IMR-90 (cell line): ENCODE measurements around the gene AUTS2. TPM values are rescaled to one million over a fixed set of nuclear protein-coding genes. Genes with fewer than 3 reads are reported as not detected.

Source experiments
- ATAC-seq: fragments of 200-7000 bp; cut with Tn5 transposase; 2 replicates; pipeline ENCODE4 v1.9.1; 2020; ENCODE audit warnings: low read depth, mild to moderate bottlenecking, moderate library complexity
- BruUV-seq: library from RNA; stranded (reverse); fragments of 400-500 nt; replicated peaks from 2 replicates; lab custom pipeline; 2021; lab: Mats Ljungman, UMichigan
- CTCF ChIA-PET: fragments of 300-600 bp; formaldehyde crosslinking; extraction: SDS; loops from one replicate; lab custom pipeline; 2021; ENCODE audit warnings: antibody characterized with exemption; lab: Yijun Ruan, JAX
- POLR2A ChIA-PET: fragments of 300-600 bp; sonication (Branson Sonifier 250); formaldehyde crosslinking; loops from one replicate; lab custom pipeline; 2022; ENCODE audit warnings: antibody characterized with exemption; ENCODE audit not compliant: unreplicated experiment; lab: Charles Lee
- DNase-seq: peaks from one replicate; pipeline ENCODE4 v3.0.0; 2013
- H2AFZ ChIP-seq: replicated peaks from 2 replicates; pipeline ENCODE3; 2013; ENCODE audit warnings: low read length, mild to moderate bottlenecking; ENCODE audit not compliant: poor library complexity
- H2AK5ac ChIP-seq: 2 replicates; pipeline ENCODE4 v1.6.1; 2013; ENCODE audit warnings: low read depth, low read length, inconsistent platforms
- H2AK9ac ChIP-seq: replicated peaks from 2 replicates; pipeline ENCODE3; 2013; ENCODE audit warnings: mild to moderate bottlenecking, low read depth, low read length, moderate library complexity; ENCODE audit not compliant: poor library complexity
- H2BK120ac ChIP-seq: 2 replicates; pipeline ENCODE4 v1.6.1; 2013; ENCODE audit warnings: low read depth, low read length, inconsistent platforms
- H2BK15ac ChIP-seq: 3 replicates; pipeline ENCODE4 v1.6.1; 2013; ENCODE audit warnings: low read depth, low read length, inconsistent platforms
- H2BK20ac ChIP-seq: 2 replicates; pipeline ENCODE4 v1.6.1; 2013; ENCODE audit warnings: low read depth, mild to moderate bottlenecking, inconsistent platforms, low read length, moderate library complexity
- H2BK5ac ChIP-seq: 2 replicates; pipeline ENCODE4 v1.6.1; 2013; ENCODE audit warnings: mild to moderate bottlenecking, low read depth, low read length, inconsistent platforms; ENCODE audit not compliant: poor library complexity, severe bottlenecking
- H3K14ac ChIP-seq: replicated peaks from 2 replicates; pipeline ENCODE4 v1.6.1; 2013; ENCODE audit warnings: low read depth, low read length, inconsistent platforms
- H3K18ac ChIP-seq: 2 replicates; pipeline ENCODE4 v1.6.1; 2013; ENCODE audit warnings: low read depth, low read length, control low read depth
- H3K23ac ChIP-seq: 2 replicates; pipeline ENCODE4 v1.6.1; 2013; ENCODE audit warnings: low read depth, low read length, inconsistent platforms
- H3K27ac ChIP-seq: 2 replicates; pipeline ENCODE4 v1.5.1; 2013; ENCODE audit warnings: mild to moderate bottlenecking, control low read depth, low read length; ENCODE audit not compliant: insufficient read depth
- H3K27me3 ChIP-seq: 2 replicates; pipeline ENCODE4 v1.6.1; 2013; ENCODE audit warnings: low read length; ENCODE audit not compliant: control insufficient read depth, insufficient read depth
- H3K36me3 ChIP-seq: 2 replicates; pipeline ENCODE4 v1.6.1; 2013; ENCODE audit warnings: low read length, mixed read lengths; ENCODE audit not compliant: control insufficient read depth, insufficient read depth
- H3K4ac ChIP-seq: 2 replicates; pipeline ENCODE4 v1.6.1; 2013; ENCODE audit warnings: low read depth, low read length, inconsistent platforms
- H3K4me1 ChIP-seq: 2 replicates; pipeline ENCODE4 v1.6.1; 2013; ENCODE audit warnings: low read length, mixed read lengths; ENCODE audit not compliant: control insufficient read depth, insufficient read depth
- H3K4me2 ChIP-seq: 2 replicates; pipeline ENCODE4 v1.6.1; 2013; ENCODE audit warnings: low read depth, mild to moderate bottlenecking, control low read depth, low read length, moderate library complexity
- H3K4me3 ChIP-seq: 2 replicates; pipeline ENCODE4 v1.5.1; 2013; ENCODE audit warnings: low read depth, mild to moderate bottlenecking, control low read depth, low read length, moderate library complexity; ENCODE audit not compliant: insufficient read depth
- H3K56ac ChIP-seq: 2 replicates; pipeline ENCODE4 v1.6.1; 2013; ENCODE audit warnings: low read length, inconsistent platforms; ENCODE audit not compliant: insufficient read depth; ENCODE audit errors: extremely low read depth
- H3K79me1 ChIP-seq, 2 experiments: 2 replicates each; pipeline ENCODE4 v1.6.1; 2013; ENCODE audit warnings: low read length in 2 of 2, inconsistent platforms in 1 of 2, low read depth in 1 of 2
- H3K9ac ChIP-seq: 2 replicates; pipeline ENCODE4 v1.6.1; 2013; ENCODE audit warnings: low read depth, low read length, control low read depth
- H3K9me1 ChIP-seq: 2 replicates; pipeline ENCODE4 v1.6.1; 2013; ENCODE audit warnings: low read length, inconsistent platforms; ENCODE audit not compliant: insufficient read depth
- H3K9me3 ChIP-seq: 2 replicates; pipeline ENCODE4 v1.6.1; 2013; ENCODE audit warnings: low read length; ENCODE audit not compliant: control insufficient read depth, insufficient read depth
- H4K20me1 ChIP-seq: 2 replicates; pipeline ENCODE4 v1.6.1; 2013; ENCODE audit warnings: low read length, inconsistent platforms; ENCODE audit not compliant: insufficient read depth
- H4K5ac ChIP-seq: 2 replicates; pipeline ENCODE4 v1.6.1; 2013; ENCODE audit warnings: mild to moderate bottlenecking, low read depth, low read length, control low read depth
- H4K8ac ChIP-seq, 2 experiments: 2 replicates each; pipeline ENCODE4 v1.6.1; 2013; ENCODE audit warnings: low read depth in 2 of 2, low read length in 2 of 2, control low read depth in 1 of 2, inconsistent platforms in 1 of 2
- H4K91ac ChIP-seq: 2 replicates; pipeline ENCODE4 v1.6.1; 2013; ENCODE audit warnings: low read depth, low read length, inconsistent platforms; ENCODE audit not compliant: insufficient read depth
- FOS ChIP-seq: fragments of 150-350 bp; IDR thresholded peaks from 2 replicates; pipeline ENCODE4 v1.6.1; 2016; ENCODE audit warnings: low read depth, low read length
- MXI1 ChIP-seq: IDR thresholded peaks from 2 replicates; pipeline ENCODE4 v1.6.1; 2012; ENCODE audit warnings: low read depth, mild to moderate bottlenecking, low read length, moderate library complexity, borderline replicate concordance
- NFE2L2 ChIP-seq: fragments of 150-350 bp; IDR thresholded peaks from 2 replicates; pipeline ENCODE4 v1.6.1; 2016; ENCODE audit warnings: low read depth, mild to moderate bottlenecking, low read length
- RCOR1 ChIP-seq: IDR thresholded peaks from 2 replicates; pipeline ENCODE4 v1.6.1; 2012; ENCODE audit warnings: mild to moderate bottlenecking, low read length, improper control_type of control experiment; ENCODE audit not compliant: insufficient replicate concordance
- WGBS, 2 experiments: methylation state at CpG; one replicate each; pipeline versions ENCODE4 v1.1.5 to v1.1.7; 2013; ENCODE audit warnings: missing lambda C conversion rate in 2 of 2; ENCODE audit not compliant: insufficient read length in 1 of 2; ENCODE audit errors: extremely low coverage in 2 of 2; 5-methylcytosine and 5-hydroxymethylcytosine counted together
- dilution Hi-C: fragments of 300-500 bp; cut with HindIII; formaldehyde crosslinking; loops from one replicate; pipeline ENCODE4 v1.14.3; 2018; ENCODE audit warnings: low sequenced_read_pairs; ENCODE audit not compliant: unreplicated experiment
- in situ Hi-C: fragments of 300-500 bp; cut with MboI; formaldehyde crosslinking; loops from 3 replicates; pipeline ENCODE4 v1.14.3; 2019; ENCODE audit warnings: low sequenced_read_pairs, inconsistent platforms, mixed read lengths
- intact Hi-C: fragments of 100-400 bp; cut with micrococcal nuclease; formaldehyde crosslinking; loops from 2 replicates; pipeline ENCODE4 v1.10.0; 2022
- polyA plus RNA-seq, 3 experiments: library from polyadenylated mRNA; depleted of rRNA; stranded (reverse); fragments of >200 nt; gene quantifications; 2 replicates each; pipeline ENCODE4 v1.2.3, GENCODE V29; 2012; ENCODE audit warnings: low replicate concordance in 1 of 3
- total RNA-seq: library from RNA; depleted of rRNA; stranded (reverse); fragments of >200 nt; gene quantifications from 2 replicates; pipeline ENCODE4 v1.2.3, GENCODE V29; 2012
- TF ChIP-seq, protein P1 (sequence below): conservative IDR thresholded peaks from 2 replicates; pipeline ENCODE4 v1.5.1; 2012; ENCODE audit warnings: mild to moderate bottlenecking, low read depth, low read length, improper control_type of control experiment
- TF ChIP-seq, protein P2 (sequence below): fragments of 150-350 bp; IDR thresholded peaks from 2 replicates; pipeline ENCODE4 v1.6.1; 2017; ENCODE audit warnings: mild to moderate bottlenecking, antibody characterized with exemption, low read length, low read depth

Gene AUTS2
- total and polyA plus RNA-seq, 2 of the 4 experiments (the other 2 are of a cell fraction): 0.90 to 3.0 TPM

DNA sequence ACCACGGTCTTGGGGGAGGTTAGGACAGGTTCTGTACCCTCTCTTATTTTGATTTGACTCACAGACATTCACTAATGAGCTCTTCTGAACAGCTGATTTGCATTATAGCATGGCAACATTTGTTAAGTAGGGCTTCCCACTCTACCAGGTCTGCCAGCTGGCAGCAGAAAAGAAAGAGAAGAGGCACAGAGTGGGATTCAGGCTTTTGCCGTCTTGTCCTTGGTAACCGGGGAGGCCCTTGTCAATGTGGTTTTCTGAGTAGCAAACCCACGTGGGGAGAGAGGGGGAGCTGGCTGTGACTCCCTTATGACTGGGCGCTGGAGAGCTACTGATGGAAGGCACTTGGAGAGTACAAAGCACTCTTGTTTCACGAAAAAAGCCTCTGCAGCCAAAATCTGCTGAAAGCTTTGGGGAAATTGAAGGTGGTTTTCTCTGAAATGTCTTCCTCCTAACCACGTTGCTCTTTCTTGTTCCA, 1178.4 kb downstream of the AUTS2 start:
- Histone ChIP-seq H3K4me1 (no peaks in the 10 kb centered on the region), H3K4me2 (no peak overlapping the region)
- peak; percentile 21 for DNase-seq

More for the DNA sequence above, 1178.4 kb downstream of the AUTS2 start:
- no peak overlapping the region for H3K4me3 ChIP-seq
- H3K27ac ChIP-seq: no peak overlapping the region
- no peak overlapping the region for H3K23ac ChIP-seq
- no peak overlapping the region for H2BK120ac ChIP-seq
- ChIA-PET POLR2A (no interaction called here), CTCF (no interaction called here)
- no peak overlapping the region for H2AK9ac ChIP-seq
- no peak overlapping the region for H2AFZ ChIP-seq
- peaks cover 7% of the 10 kb centered on the region for H3K36me3 ChIP-seq
- no peaks in the 10 kb centered on the region for H3K9me1 ChIP-seq
- no peaks in the 10 kb centered on the region for H4K20me1 ChIP-seq
- no peak overlapping the region for H4K91ac ChIP-seq
- 70% methylated on average over 3 of the region's 7 CpGs; no CpG with 5 or more reads in 1 of the 2 experiments for WGBS, 2 experiments
- TF ChIP-seq, protein P1, sequence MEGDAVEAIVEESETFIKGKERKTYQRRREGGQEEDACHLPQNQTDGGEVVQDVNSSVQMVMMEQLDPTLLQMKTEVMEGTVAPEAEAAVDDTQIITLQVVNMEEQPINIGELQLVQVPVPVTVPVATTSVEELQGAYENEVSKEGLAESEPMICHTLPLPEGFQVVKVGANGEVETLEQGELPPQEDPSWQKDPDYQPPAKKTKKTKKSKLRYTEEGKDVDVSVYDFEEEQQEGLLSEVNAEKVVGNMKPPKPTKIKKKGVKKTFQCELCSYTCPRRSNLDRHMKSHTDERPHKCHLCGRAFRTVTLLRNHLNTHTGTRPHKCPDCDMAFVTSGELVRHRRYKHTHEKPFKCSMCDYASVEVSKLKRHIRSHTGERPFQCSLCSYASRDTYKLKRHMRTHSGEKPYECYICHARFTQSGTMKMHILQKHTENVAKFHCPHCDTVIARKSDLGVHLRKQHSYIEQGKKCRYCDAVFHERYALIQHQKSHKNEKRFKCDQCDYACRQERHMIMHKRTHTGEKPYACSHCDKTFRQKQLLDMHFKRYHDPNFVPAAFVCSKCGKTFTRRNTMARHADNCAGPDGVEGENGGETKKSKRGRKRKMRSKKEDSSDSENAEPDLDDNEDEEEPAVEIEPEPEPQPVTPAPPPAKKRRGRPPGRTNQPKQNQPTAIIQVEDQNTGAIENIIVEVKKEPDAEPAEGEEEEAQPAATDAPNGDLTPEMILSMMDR: no peak
- TF ChIP-seq RCOR1 (no peak), FOS (no peak), MXI1 (no peak), NFE2L2 (no peak)
- TF ChIP-seq, protein P2, sequence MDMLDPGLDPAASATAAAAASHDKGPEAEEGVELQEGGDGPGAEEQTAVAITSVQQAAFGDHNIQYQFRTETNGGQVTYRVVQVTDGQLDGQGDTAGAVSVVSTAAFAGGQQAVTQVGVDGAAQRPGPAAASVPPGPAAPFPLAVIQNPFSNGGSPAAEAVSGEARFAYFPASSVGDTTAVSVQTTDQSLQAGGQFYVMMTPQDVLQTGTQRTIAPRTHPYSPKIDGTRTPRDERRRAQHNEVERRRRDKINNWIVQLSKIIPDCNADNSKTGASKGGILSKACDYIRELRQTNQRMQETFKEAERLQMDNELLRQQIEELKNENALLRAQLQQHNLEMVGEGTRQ: no peak
- no peak overlapping the region for H3K9ac ChIP-seq
- no peak overlapping the region for H4K8ac ChIP-seq
- no peak overlapping the region for H3K4ac ChIP-seq
- no peak for ATAC-seq
- H2BK20ac ChIP-seq: no peak overlapping the region
- no TSS peak for BruUV-seq
- in situ Hi-C loops (no loop called here), dilution Hi-C loops (no loop called here), intact Hi-C loops (no loop called here)
- H2BK5ac ChIP-seq: no peak overlapping the region
- no peak overlapping the region for H4K5ac ChIP-seq
- H3K18ac ChIP-seq: no peak overlapping the region
- no peaks in the 10 kb centered on the region for H3K9me3 ChIP-seq
- no peak overlapping the region for H3K14ac ChIP-seq
- H3K56ac ChIP-seq: no peak overlapping the region
- no peaks in the 10 kb centered on the region for H3K79me1 ChIP-seq
- H3K27me3 ChIP-seq: no peaks in the 10 kb centered on the region
- H2AK5ac ChIP-seq: no peak overlapping the region
- no peak overlapping the region for H2BK15ac ChIP-seq
